Astrocyte of the cerebellum (primary cell): ENCODE measurements around the gene PKDREJ.

Experiments
- DNase-seq: peaks from one replicate; pipeline ENCODE4 v3.0.0-alpha.2; 2011; ENCODE audit warnings: low read depth
- H3K4me3 ChIP-seq: 2 replicates; pipeline ENCODE4 v1.5.1; 2011; ENCODE audit warnings: mild to moderate bottlenecking, low read depth, low read length, moderate library complexity
- in situ Hi-C: cut with HindIII; loops from 2 replicates; pipeline ENCODE4 v1.10.0; 2017; ENCODE audit warnings: low sequenced_read_pairs
- TF ChIP-seq, protein P1 (sequence below): IDR thresholded peaks from 2 replicates; pipeline ENCODE4 v1.5.1; 2012; ENCODE audit warnings: low read length, low read depth, moderate library complexity, mild to moderate bottlenecking; ENCODE audit errors: missing control alignments

Gene PKDREJ

DNA sequence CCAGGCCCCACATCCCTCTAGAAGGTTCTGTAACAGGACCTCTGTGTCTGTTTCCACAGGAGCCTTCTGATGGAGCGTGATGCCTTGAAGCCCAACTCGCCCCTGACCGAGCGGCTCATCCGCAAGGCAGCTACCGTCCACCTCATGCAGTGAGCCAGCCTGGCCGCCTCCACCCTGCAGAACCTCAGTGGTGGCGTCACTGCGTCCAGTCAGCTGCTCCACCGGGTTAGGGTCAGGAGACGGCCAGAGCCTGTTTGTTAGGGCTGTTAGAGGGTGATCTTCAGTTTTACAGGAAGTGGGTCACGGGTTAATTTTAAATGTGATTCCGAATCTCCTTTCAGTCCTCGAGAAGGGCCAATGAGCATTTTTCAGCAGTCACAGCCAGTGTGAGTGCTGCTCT lies 29.6 kb upstream of the PKDREJ start:
- H3K4me3 ChIP-seq: no peak overlapping the region
- DNase-seq: no peak
- in situ Hi-C loops: no loop called here
- TF ChIP-seq, protein P1, sequence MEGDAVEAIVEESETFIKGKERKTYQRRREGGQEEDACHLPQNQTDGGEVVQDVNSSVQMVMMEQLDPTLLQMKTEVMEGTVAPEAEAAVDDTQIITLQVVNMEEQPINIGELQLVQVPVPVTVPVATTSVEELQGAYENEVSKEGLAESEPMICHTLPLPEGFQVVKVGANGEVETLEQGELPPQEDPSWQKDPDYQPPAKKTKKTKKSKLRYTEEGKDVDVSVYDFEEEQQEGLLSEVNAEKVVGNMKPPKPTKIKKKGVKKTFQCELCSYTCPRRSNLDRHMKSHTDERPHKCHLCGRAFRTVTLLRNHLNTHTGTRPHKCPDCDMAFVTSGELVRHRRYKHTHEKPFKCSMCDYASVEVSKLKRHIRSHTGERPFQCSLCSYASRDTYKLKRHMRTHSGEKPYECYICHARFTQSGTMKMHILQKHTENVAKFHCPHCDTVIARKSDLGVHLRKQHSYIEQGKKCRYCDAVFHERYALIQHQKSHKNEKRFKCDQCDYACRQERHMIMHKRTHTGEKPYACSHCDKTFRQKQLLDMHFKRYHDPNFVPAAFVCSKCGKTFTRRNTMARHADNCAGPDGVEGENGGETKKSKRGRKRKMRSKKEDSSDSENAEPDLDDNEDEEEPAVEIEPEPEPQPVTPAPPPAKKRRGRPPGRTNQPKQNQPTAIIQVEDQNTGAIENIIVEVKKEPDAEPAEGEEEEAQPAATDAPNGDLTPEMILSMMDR: no peak

DNA sequence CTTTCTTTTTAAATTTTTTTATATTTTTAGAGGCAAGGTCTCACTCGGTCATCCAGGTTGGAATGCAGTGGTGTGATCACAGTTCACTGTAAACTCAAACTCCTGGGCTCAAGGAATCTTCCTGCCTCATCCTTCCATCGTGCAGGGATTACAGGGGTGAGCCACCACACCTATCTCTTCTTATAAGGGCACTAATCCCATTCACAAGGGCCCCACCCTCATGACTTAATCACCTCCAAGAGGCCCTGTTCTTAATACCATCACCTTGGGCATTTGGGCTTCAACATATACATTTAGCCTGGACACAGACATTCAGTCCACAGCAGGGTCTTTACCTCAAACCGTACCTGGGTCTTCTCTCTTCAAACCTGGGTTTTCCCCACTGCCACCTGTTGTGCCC lies 29.0 kb upstream of the PKDREJ start:
- TF ChIP-seq, protein P1: no peak
- no peak overlapping the region for H3K4me3 ChIP-seq
- no peak for DNase-seq
- in situ Hi-C loops: no loop called here

DNA sequence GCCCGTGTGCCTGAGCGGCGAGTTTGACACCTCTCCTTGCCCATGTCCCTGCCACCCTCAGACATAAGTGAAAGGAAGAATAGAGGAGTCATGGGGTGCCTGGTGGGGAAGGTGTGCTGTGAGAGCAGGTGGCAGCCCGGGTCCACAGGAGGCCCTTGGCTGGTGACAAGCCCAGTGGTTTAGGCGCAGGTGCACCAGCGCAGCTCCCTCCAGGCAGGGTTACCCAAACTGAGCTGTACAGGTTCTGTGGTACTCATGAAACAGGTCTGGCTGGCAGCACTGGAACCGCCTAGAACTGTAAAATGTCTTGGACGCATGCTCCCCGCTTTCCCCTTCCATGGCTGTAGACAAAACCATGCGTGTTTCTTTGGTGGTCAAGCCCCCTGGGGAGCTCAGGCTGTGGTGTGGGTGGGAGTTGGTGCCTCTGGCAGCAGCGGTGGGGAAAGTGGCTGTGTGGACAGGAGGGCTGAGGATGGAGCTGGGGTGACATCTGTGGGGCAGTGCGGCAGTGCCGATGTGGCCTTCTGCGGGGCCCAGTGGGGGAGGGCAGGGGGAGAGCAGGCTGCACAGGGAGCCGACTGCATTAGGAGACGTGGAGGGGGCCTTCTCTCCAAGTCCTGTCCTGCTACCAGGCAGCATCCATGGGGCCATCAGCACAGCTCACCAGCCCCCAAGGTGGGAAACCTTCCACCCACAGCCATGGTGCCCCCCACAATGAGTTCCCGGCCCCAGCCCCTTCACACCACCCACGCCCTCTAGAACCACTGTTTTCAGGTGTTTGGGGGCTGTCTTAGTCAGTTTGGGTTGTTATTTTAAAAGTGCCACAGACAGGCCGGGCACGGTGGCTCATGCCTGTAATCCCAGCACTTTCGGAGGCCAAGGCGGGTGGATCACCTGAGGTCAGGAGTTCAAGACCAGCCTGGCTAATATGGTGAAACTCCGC lies 28.0 kb upstream of the PKDREJ start:
- no peak overlapping the region for H3K4me3 ChIP-seq
- TF ChIP-seq, protein P1: no peak
- no peak for DNase-seq
- in situ Hi-C loops: no loop called here

DNA sequence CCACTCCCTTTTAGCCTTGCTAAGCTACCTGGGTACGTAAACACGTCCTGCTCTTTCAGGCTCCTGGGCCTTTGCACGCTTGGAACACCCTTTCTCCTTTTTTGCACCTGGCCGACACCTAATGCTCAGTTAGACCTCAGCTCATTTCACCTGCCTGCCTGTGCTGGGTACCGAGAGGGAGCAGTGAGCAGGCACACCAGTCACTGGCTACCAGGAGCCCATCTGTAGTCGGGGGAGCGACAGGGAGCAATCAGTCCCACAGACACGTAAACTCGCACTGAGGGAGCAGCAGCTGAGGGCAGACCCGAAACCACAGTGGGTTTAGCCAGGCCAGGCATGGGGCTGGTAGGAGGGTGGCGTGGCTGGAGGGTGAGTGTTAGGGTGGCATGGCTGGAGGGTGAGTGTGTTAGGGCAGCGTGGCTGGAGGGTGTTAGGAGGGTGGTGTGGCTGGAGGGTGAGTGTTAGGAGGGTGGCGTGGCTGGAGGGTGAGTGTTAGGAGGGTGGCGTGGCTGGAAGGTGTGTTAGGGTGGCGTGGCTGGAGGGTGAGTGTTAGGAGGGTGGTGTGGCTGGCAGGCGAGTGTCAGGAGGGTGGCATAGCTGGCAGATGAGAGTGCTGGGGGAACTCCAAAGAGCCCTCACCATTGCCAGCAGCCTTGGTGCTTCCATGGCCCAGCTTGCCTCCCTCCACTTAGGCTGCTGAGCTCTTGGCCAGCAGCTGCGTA lies 27.1 kb upstream of the PKDREJ start:
- in situ Hi-C loops: no loop called here
- H3K4me3 ChIP-seq: no peak overlapping the region
- TF ChIP-seq, protein P1: no peak
- DNase-seq: no peak

DNA sequence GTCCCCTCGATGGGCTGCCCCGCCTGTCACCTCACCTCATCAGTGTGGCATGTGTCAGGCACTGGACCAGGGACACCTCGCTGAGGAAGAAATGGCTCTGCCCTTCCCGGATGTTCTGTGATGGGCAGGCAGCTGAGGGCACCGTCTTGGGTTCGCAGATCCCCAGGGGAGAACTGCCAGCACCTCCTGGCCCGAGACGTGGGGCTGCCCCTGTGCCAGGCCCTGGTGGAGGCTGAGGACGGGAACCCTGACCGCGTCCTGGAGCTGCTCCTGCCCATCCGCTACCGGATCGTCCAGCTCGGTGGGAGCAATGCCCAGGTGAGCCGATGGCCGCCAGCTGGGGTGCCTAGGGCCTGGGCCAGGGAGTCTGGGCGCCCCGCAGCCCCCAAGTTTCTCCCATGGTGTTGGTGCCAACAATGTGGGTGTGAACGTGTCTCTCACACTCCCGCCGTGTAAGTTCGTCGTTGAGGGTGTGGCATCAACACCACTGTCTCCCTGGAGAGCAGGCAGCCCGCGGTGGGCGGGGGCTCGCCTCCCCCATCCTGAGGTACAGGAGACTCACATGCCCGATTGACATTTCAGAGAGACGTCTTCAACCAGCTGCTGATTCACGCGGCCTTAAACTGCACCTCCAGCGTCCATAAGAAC lies 26.2 kb upstream of the PKDREJ start:
- in situ Hi-C loops: no loop called here
- TF ChIP-seq, protein P1: no peak
- H3K4me3 ChIP-seq: no peak overlapping the region
- DNase-seq: no peak

DNA sequence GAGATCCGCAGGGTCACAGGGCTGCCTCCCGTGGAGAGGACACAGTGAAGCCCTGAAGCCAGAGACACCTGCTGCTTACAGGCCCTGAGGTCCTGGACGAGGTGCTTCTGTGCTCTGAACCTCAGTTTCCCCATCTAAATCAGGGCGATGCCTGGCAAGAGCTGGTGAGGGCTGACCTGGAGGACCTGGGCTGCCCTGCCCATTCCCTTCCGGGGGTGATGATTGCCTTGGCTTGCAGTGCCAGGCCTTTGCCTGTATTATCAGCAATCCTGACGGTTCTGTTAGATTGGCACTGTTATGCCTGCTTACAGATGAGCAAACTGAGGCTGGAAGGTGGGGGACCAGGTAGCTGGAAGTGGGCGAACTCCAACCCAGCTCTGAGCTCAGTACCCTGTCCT lies 25.7 kb upstream of the PKDREJ start:
- H3K4me3 ChIP-seq: no peak overlapping the region
- in situ Hi-C loops: no loop called here
- TF ChIP-seq, protein P1: no peak
- DNase-seq: no peak
